ENCODE data around the gene HSD11B1L.
A peak's percentile ranks its signal among the peaks of the same experiment; 100 is the strongest.

HSD11B1L gene

GRCh38 chr19:5680437-5681368, at the start of gene HSD11B1L, which contains the start of gene MICOS13:
HSD11B1L (plus strand) TSS chr19:5681027; CDS start chr19:5684833, 3,806 bp downstream.
MICOS13 (minus strand) TSS chr19:5680516; CDS start chr19:5680486, 30 bp downstream.
- peak; percentile 99 for DNase-seq

GRCh38 chr19:5631567-5632240, 49.1 kb upstream of the HSD11B1L start:
- DNase-seq: no peak

GRCh38 chr19:5632241-5632612, 48.6 kb upstream of the HSD11B1L start:
- DNase-seq: no peak

DNA sequence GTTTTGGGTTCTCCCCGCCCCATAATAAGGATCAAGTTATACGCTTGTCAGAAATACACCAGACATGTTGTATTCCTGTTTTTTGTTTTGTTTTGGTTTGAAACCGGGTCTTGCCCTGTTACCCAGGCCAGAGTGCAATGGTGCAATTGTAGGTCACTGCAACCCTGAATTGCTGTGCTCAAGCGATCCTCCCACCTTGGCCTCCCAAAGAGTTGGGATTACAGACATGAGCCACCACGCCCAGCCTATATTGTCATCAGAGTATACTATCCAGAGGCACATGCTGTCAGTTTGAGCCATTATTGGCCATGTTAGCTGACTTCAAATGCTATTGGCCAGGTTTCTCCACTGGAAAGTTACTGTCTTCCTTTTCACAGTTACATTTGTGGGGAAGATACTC, 48.2 kb upstream of the HSD11B1L start:
- DNase-seq: no peak

GRCh38 chr19:5635427-5635826, 45.4 kb upstream of the HSD11B1L start:
- DNase-seq: no peak

- DNase-seq: no peak
Measured at GRCh38 chr19:5637971-5638370, 42.9 kb upstream of the HSD11B1L start.

- no peak for DNase-seq
Measured at GRCh38 chr19:5641171-5641570, 39.7 kb upstream of the HSD11B1L start.

- DNase-seq: no peak
Measured at GRCh38 chr19:5642204-5642603, 38.6 kb upstream of the HSD11B1L start.

DNA sequence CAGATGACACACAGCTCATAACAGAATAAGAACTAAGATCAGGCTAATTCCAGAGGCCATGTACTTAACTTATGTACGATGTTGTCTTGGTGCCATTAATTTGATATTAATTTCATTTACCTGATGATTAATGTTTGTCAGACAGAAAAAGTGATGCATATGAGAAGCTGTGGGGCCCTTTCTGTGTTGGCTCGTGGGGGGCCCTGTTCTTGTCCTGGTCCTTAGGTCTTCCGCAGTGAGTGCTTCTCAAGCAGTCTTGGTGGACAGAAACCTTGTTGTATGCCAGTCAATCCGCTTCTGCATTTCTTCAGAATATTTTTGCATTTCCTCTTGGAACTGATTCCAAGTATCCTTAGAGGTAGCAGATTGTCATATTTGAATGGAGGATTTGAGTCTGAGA, 37.8 kb upstream of the HSD11B1L start:
- DNase-seq: no peak

DNA sequence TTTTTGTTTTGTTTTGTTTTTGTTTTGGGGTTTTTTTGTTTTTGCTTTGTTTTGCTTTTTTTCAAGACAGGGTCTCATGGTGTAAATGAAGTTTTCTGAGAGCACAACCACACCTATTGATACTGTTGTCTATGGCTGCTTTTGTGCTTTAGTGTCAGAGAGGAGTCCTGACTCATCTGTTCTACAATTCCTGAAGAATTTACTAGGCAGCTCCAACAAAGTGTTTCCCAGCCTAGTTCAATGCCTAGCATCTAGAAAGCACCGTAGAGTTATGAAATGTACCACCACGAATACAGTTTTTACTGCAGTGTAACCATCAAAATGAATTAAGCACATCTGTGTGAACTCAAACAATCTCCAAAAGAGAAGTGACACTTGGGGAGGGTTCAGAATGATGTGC, 36.8 kb upstream of the HSD11B1L start:
- no peak for DNase-seq

GRCh38 chr19:5645409-5645808, 35.4 kb upstream of the HSD11B1L start:
- no peak for DNase-seq

DNA sequence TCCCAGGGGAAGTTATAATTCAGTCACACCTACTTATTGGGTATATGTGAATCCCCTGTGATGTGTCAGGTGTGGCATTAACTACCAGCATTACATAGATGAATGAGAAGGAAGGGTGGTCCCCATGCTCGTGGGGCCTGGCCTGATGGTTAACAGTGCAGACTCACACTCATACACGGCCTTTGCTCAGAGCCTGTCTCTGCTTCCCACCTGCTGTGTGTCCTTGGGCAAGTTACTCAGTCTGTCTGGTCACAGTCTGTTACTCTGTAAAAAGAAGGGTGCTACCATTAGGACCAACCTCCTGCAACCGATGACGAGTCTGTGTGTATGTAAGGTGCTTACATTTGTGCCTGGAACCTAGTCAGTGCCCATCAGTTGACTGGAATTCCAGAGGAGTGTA, 34.1 kb upstream of the HSD11B1L start:
- DNase-seq: no peak

DNA sequence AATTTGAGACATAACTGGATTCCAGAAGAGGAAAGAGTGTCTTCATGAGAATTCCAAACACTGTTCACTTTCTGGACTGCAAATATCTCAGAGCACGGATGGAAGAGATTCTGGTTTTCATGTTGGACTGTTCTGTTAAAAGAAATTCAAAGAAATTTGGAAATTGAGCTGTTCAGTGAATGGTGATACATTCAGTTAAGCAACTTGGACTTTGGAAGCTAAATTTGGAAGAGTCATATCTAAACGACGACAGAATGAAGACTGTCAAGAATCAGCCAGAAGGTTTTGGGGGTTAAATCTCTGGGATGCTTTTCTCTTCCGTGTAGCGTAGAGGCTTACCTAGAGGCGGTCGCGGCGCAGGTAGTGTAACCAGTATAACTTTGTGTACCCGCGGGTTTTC, 32.4 kb upstream of the HSD11B1L start:
- DNase-seq: no peak

DNA sequence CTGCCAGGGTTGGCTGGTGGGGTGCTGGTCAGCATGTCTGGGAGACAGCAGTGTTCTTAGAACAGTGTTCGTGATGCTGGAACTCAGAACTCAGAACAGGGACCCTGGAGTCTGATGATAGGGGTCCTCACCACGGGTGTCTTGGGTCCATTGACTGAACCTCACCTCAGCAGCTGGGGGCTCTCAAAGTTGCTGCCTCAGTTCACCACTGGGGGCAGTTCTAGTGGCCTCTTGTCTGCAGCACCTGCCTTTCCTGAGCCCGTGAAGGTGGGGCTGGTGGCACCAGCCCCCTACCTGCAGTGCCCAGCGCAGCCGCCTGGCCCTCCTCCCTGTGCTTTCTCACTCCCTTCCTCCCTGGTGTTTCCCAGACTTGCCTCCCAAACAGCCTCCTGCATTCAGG, 29.5 kb upstream of the HSD11B1L start:
- DNase-seq: no peak

DNA sequence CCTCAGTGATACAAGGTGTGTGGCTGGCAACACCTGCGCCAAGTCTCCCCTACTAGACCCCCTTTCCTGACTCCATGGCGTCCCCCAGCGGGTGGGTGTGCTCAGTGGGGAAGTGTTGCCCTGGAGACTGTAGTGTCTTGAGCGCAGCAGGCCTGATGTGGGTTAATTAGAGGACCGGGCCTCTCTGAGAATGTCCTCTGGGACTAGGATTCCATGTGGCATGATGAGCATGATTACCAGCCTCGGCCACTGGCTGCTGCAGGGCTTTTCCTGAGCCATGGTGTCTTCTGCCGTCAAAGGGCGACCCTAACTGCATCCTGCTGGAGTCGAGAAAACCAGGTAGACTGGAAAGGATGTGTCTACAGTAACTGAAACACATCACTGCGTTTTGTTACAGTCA, 28.6 kb upstream of the HSD11B1L start:
- DNase-seq: no peak

GRCh38 chr19:5654931-5655330, 25.9 kb upstream of the HSD11B1L start:
- DNase-seq: no peak

DNA sequence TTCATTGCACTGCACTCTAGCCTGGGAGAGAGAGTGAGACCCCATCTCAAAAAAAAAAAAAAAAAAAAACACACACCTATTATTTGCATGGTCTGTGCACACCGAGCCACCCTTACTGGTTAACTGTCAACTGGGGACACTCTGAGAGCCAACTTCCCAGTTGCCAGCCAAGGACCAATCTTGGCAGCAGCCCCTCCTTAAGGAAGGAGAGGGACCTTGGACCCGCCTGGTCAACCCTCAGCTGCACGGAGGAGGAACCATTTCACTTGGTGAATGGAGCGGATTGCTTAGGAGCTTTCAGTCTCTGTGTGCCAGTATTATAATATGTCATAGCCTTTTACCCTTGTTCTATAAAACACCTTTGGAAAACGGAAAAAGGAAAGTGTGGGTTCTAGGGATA, 25.4 kb upstream of the HSD11B1L start:
- no peak for DNase-seq

GRCh38 chr19:5661483-5661882, 19.3 kb upstream of the HSD11B1L start:
- DNase-seq: no peak

GRCh38 chr19:5663904-5664303, 16.9 kb upstream of the HSD11B1L start:
- DNase-seq: no peak

- no peak for DNase-seq
Measured at GRCh38 chr19:5664515-5664914, 16.3 kb upstream of the HSD11B1L start.

- DNase-seq: no peak
Measured at GRCh38 chr19:5665781-5666513, 14.9 kb upstream of the HSD11B1L start.

- no peak for DNase-seq
Measured at GRCh38 chr19:5666921-5667610, 13.8 kb upstream of the HSD11B1L start.

DNA sequence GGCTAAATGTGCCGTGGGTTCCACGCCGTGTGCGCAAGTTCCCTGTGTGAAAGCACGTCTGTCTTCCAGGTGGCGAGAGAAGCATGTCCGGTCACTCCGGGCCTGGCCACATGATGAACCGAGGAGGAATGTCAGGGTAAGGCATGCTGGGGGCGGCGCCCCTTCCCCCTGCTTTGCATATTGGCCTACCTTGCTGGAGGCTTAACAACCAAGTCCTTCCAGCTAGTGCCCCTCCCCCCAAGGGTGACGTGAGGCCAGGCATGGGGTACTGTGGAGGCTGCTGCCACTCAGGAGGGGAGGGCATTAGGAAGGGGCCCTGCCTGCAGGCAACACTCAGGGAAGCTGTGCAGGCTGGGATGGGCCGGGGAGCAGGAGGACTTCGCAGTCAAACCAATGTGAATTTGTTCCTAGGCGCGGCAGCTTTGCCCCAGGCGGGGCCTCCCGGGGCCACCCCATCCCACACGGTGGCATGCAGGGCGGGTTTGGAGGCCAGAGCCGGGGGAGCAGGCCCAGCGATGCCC, 13.0 kb upstream of the HSD11B1L start:
- DNase-seq: no peak

All from CD4-positive, alpha-beta T cell treated with Interleukin-15 for 1 hour (primary cell).